Mesendoderm (in vitro differentiated cells): ENCODE data around the gene PLEKHA1.

Source experiments
- DNase-seq: peaks from one replicate; pipeline ENCODE4 v3.0.0; 2013
- H2AK5ac ChIP-seq: 2 replicates; pipeline ENCODE4 v1.6.1; 2013; ENCODE audit warnings: low read length, inconsistent platforms
- H2BK120ac ChIP-seq: 2 replicates; pipeline ENCODE4 v1.6.1; 2013; ENCODE audit warnings: low read depth, mild to moderate bottlenecking, low read length, moderate library complexity, mixed read lengths
- H2BK15ac ChIP-seq: replicated peaks from 2 replicates; pipeline ENCODE4 v1.6.1; 2013; ENCODE audit warnings: low read depth, mild to moderate bottlenecking, moderate library complexity
- H2BK5ac ChIP-seq: 2 replicates; pipeline ENCODE4 v1.6.1; 2013; ENCODE audit warnings: low read length, inconsistent platforms
- H3K18ac ChIP-seq: 2 replicates; pipeline ENCODE4 v1.6.1; 2013; ENCODE audit warnings: mild to moderate bottlenecking, low read length, mixed read lengths
- H3K23ac ChIP-seq: one replicate; pipeline ENCODE4 v1.6.1; 2013; ENCODE audit warnings: low read length
- H3K27ac ChIP-seq: 2 replicates; pipeline ENCODE4 v1.5.1; 2013; ENCODE audit warnings: low read depth, mild to moderate bottlenecking, inconsistent platforms, low read length, moderate library complexity
- H3K27me3 ChIP-seq: 2 replicates; pipeline ENCODE4 v1.6.1; 2013; ENCODE audit warnings: low read length, control low read depth, mild to moderate bottlenecking, inconsistent platforms; ENCODE audit not compliant: insufficient read depth, poor library complexity
- H3K36me3 ChIP-seq: 2 replicates; pipeline ENCODE4 v1.6.1; 2013; ENCODE audit warnings: low read length, inconsistent platforms; ENCODE audit not compliant: control insufficient read depth, insufficient read depth
- H3K4ac ChIP-seq: one replicate; pipeline ENCODE4 v1.6.1; 2013; ENCODE audit warnings: low read depth, mild to moderate bottlenecking, low read length, moderate library complexity
- H3K4me1 ChIP-seq: 2 replicates; pipeline ENCODE4 v1.6.1; 2013; ENCODE audit warnings: low read depth, low read length, inconsistent platforms; ENCODE audit not compliant: control insufficient read depth
- H3K4me2 ChIP-seq: 2 replicates; pipeline ENCODE4 v1.6.1; 2013; ENCODE audit warnings: low read length
- H3K4me3 ChIP-seq: 2 replicates; pipeline ENCODE4 v1.5.1; 2013; ENCODE audit warnings: mild to moderate bottlenecking, low read length
- H3K56ac ChIP-seq: one replicate; pipeline ENCODE4 v1.6.1; 2013; ENCODE audit warnings: low read length
- H3K79me1 ChIP-seq: 2 replicates; pipeline ENCODE4 v1.6.1; 2013; ENCODE audit warnings: low read length, inconsistent platforms
- H3K79me2 ChIP-seq: 2 replicates; pipeline ENCODE4 v1.6.1; 2013; ENCODE audit warnings: mild to moderate bottlenecking, low read length; ENCODE audit not compliant: control insufficient read depth, insufficient read depth
- H3K9ac ChIP-seq: 2 replicates; pipeline ENCODE4 v1.6.1; 2013; ENCODE audit warnings: low read length, inconsistent platforms
- H4K5ac ChIP-seq: one replicate; pipeline ENCODE4 v1.6.1; 2013; ENCODE audit warnings: low read length
- H4K8ac ChIP-seq: one replicate; pipeline ENCODE4 v1.6.1; 2013; ENCODE audit warnings: low read depth, mild to moderate bottlenecking, control low read depth, low read length, moderate library complexity
- WGBS: extraction: QIAGEN DNeasy Blood & Tissue Kit; methylation state at CpG from one replicate; pipeline ENCODE4 v1.1.7; 2013; ENCODE audit warnings: low lambda C conversion rate, missing lambda C conversion rate; ENCODE audit not compliant: insufficient coverage; ENCODE audit errors: extremely low coverage; 5-methylcytosine and 5-hydroxymethylcytosine counted together

Gene PLEKHA1

DNA sequence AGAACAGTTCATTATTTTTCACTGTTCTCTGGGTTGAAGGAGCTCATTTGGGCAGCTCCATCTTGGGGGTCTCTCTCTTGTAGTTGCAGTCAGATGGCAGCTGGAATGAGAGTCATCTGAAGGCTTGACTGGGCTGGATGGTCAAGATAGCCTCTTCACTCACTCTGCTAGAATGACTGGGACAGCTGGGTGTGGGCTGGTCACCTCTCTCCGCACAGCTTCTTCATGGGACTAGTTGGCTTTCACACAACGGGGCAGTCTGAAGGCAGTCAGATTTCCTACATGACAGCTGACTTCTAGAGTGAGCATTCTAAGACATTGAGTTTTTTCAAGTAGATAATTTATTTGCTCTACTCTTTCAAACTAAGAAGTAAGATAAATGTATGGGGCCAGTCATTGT, 13.1 kb downstream of the PLEKHA1 start:
- no peak overlapping the region for H3K4me3 ChIP-seq
- H3K79me2 ChIP-seq: peaks cover 3% of the 10 kb centered on the region
- no peak overlapping the region for H4K5ac ChIP-seq
- no peak overlapping the region for H3K18ac ChIP-seq
- no peak overlapping the region for H3K56ac ChIP-seq
- no CpG with 5 or more reads among the region's 2 CpGs for WGBS
- H3K27ac ChIP-seq: no peak overlapping the region
- H4K8ac ChIP-seq: no peak overlapping the region
- no peak for DNase-seq
- no peak overlapping the region for H3K9ac ChIP-seq
- H2AK5ac ChIP-seq: no peak overlapping the region
- H3K4me2 ChIP-seq: no peak overlapping the region
- H3K36me3 ChIP-seq: no peaks in the 10 kb centered on the region
- H3K27me3 ChIP-seq: no peaks in the 10 kb centered on the region
- H2BK120ac ChIP-seq: no peak overlapping the region
- no peak overlapping the region for H2BK5ac ChIP-seq
- peaks cover 5% of the 10 kb centered on the region for H3K79me1 ChIP-seq
- no peaks in the 10 kb centered on the region for H3K4me1 ChIP-seq
- H3K23ac ChIP-seq: no peak overlapping the region
- H3K4ac ChIP-seq: no peak overlapping the region
- H2BK15ac ChIP-seq: no peak overlapping the region

DNA sequence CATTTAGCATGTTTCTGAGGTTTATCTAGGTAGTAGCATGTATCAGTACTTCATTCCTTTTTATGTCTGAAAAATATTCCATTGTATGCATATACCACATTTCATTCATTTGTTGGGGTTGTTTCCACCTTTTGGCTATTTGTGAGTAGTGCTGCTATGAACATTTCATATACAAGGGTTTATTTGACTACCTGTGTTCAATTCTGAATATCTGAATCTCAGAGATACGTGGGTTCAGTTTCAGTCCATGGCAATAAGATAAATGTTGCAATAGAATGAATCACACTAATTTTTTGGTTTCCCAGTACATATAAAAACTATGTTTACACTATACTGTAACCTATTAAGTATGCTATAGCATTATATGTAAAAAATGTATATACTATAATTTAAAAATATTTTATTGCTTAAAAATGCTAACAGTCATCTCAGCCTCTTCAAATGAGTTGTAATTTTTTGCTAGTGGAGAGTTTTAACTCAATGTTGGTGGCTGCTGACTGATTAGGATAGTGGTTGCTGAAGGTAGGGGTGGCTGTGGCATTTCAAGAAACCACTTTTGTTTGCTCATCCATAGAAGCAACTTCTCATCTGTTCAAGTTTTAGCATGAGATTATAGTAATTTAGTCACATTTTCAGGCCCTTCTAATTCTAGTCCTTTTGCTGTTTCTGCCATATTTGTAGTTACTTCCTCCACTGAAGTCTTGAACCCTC, 13.9 kb downstream of the PLEKHA1 start:
- H3K79me1 ChIP-seq: peaks cover 5% of the 10 kb centered on the region
- H3K56ac ChIP-seq: no peak overlapping the region
- no peak overlapping the region for H4K8ac ChIP-seq
- H2BK15ac ChIP-seq: no peak overlapping the region
- no peak overlapping the region for H3K4me2 ChIP-seq
- H3K27me3 ChIP-seq: no peaks in the 10 kb centered on the region
- H3K36me3 ChIP-seq: no peaks in the 10 kb centered on the region
- WGBS: no CpG with 5 or more reads among the region's 1 CpG
- no peak overlapping the region for H2BK5ac ChIP-seq
- H3K4me1 ChIP-seq: no peaks in the 10 kb centered on the region
- H3K4ac ChIP-seq: no peak overlapping the region
- no peak overlapping the region for H3K9ac ChIP-seq
- no peak for DNase-seq
- no peak overlapping the region for H3K18ac ChIP-seq
- no peak overlapping the region for H4K5ac ChIP-seq
- H3K4me3 ChIP-seq: no peak overlapping the region
- no peak overlapping the region for H3K27ac ChIP-seq
- no peak overlapping the region for H2AK5ac ChIP-seq
- no peak overlapping the region for H3K23ac ChIP-seq
- peaks cover 3% of the 10 kb centered on the region for H3K79me2 ChIP-seq
- no peak overlapping the region for H2BK120ac ChIP-seq

DNA sequence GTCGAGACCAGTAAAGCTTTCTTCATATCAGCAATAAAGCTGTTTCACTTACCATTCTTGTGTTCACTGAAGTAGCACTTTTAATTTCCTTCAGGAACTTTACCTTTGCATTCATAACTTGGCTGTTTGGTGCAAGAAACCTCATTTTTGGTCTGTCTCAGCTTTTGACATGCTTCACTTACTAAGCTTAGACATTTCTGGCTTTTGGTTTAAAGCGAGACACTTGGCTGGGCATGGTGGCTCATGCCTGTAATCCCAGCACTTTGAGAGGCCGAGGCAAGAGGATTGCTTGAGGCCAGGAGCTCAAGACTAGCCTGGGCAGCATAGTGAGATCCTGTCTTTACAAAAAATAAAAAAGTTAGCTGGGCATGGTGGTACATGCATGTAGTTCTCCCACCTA, 15.8 kb downstream of the PLEKHA1 start:
- H3K4me2 ChIP-seq: no peak overlapping the region
- H3K79me2 ChIP-seq: peaks cover 3% of the 10 kb centered on the region
- no peaks in the 10 kb centered on the region for H3K27me3 ChIP-seq
- H3K79me1 ChIP-seq: peaks cover 5% of the 10 kb centered on the region
- no peak overlapping the region for H4K8ac ChIP-seq
- H2BK120ac ChIP-seq: no peak overlapping the region
- no peak overlapping the region for H2BK15ac ChIP-seq
- no peak overlapping the region for H3K9ac ChIP-seq
- no peak overlapping the region for H3K27ac ChIP-seq
- no peak overlapping the region for H2AK5ac ChIP-seq
- H3K4ac ChIP-seq: no peak overlapping the region
- no peaks in the 10 kb centered on the region for H3K36me3 ChIP-seq
- H4K5ac ChIP-seq: no peak overlapping the region
- no peak overlapping the region for H3K4me3 ChIP-seq
- no peaks in the 10 kb centered on the region for H3K4me1 ChIP-seq
- DNase-seq: no peak
- H3K23ac ChIP-seq: no peak overlapping the region
- H3K18ac ChIP-seq: no peak overlapping the region
- no peak overlapping the region for H2BK5ac ChIP-seq
- no peak overlapping the region for H3K56ac ChIP-seq
- no CpG with 5 or more reads among the region's 3 CpGs for WGBS

DNA sequence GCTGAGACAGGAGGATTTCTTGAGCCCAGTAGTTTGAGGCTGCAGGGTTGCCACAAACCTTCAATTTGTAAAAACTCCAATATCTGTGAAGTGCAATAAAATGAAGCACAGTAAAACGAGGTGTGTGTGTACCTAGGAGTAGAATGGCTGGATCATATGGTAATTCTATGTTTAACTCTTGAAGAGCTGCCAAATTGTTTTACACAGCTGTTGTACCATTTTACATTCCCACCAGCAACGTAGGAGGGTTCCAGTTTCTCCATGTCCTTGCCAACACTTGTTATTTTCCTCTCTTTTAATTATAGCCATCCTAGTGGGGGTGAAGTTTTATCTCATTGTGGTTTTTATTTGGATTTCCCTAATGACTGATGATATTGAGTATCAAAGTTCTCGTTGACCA, 16.2 kb downstream of the PLEKHA1 start:
- H2BK5ac ChIP-seq: no peak overlapping the region
- H2AK5ac ChIP-seq: no peak overlapping the region
- H3K4me2 ChIP-seq: no peak overlapping the region
- peaks cover 5% of the 10 kb centered on the region for H3K79me1 ChIP-seq
- H3K18ac ChIP-seq: no peak overlapping the region
- no peak overlapping the region for H3K4ac ChIP-seq
- H3K56ac ChIP-seq: no peak overlapping the region
- peaks cover 3% of the 10 kb centered on the region for H3K79me2 ChIP-seq
- no CpG with 5 or more reads among the region's 3 CpGs for WGBS
- H3K27ac ChIP-seq: no peak overlapping the region
- H3K36me3 ChIP-seq: no peaks in the 10 kb centered on the region
- H2BK15ac ChIP-seq: no peak overlapping the region
- H3K4me3 ChIP-seq: no peak overlapping the region
- H3K4me1 ChIP-seq: no peaks in the 10 kb centered on the region
- H3K9ac ChIP-seq: no peak overlapping the region
- H4K5ac ChIP-seq: no peak overlapping the region
- no peak overlapping the region for H2BK120ac ChIP-seq
- no peaks in the 10 kb centered on the region for H3K27me3 ChIP-seq
- no peak overlapping the region for H3K23ac ChIP-seq
- DNase-seq: no peak
- H4K8ac ChIP-seq: no peak overlapping the region

DNA sequence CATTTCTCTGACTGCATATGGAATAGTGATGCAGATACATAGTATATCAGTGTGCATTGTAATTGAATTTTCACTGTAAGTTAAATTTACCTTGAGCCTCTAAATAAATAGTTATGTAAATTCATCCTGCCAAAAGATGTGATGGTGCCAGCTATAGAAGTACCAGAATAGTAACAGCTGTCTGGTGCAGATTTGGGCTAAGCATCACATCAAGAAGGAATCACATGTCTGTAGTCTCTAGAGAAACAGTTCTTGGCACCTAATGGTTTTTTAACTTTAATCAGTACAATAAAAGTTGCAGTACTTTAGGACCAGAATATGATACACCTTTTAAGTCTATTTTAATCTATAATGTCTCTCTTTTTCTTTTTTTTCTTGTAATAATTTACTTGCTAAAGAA, 17.4 kb downstream of the PLEKHA1 start:
- Histone ChIP-seq H2BK5ac (no peak overlapping the region), H3K79me1 (peaks cover 5% of the 10 kb centered on the region), H3K36me3 (no peaks in the 10 kb centered on the region), H3K23ac (no peak overlapping the region), H3K4me2 (no peak overlapping the region), H3K27me3 (no peaks in the 10 kb centered on the region), H3K27ac (no peak overlapping the region), H4K8ac (no peak overlapping the region), H2AK5ac (no peak overlapping the region), H4K5ac (no peak overlapping the region), H3K9ac (no peak overlapping the region), H3K4me3 (no peak overlapping the region), H2BK120ac (no peak overlapping the region), H3K18ac (no peak overlapping the region), H3K79me2 (peaks cover 3% of the 10 kb centered on the region), H3K56ac (no peak overlapping the region), H3K4me1 (no peaks in the 10 kb centered on the region), H3K4ac (no peak overlapping the region), H2BK15ac (no peak overlapping the region)
- DNase-seq: no peak

DNA sequence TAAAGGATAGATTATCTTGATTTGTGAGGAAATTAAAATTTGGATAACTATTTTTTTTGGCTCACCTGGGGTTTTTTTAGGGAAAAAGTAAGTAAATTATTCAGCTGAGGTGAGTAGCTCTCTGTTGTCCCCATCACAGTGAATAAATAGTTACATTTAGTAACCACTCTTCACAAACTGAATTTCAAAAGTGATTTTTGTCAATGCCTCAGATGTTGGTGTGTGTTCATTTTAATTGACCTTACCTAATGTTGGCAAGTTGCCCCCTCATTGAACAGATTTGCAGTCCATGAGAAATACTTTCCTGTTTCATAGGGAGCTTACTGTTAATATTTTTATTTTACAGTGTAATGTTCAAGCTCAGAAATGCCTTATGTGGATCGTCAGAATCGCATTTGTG, 18.3 kb downstream of the PLEKHA1 start:
- H3K4me3 ChIP-seq: no peak overlapping the region
- peaks cover 2% of the 10 kb centered on the region for H3K79me1 ChIP-seq

More for the DNA sequence above, 18.3 kb downstream of the PLEKHA1 start:
- DNase-seq: no peak
- no peak overlapping the region for H3K23ac ChIP-seq
- H3K36me3 ChIP-seq: no peaks in the 10 kb centered on the region
- no CpG with 5 or more reads among the region's 2 CpGs for WGBS
- H2BK15ac ChIP-seq: no peak overlapping the region
- H2AK5ac ChIP-seq: no peak overlapping the region
- H2BK120ac ChIP-seq: no peak overlapping the region
- no peaks in the 10 kb centered on the region for H3K4me1 ChIP-seq
- no peak overlapping the region for H3K9ac ChIP-seq
- H3K79me2 ChIP-seq: no peaks in the 10 kb centered on the region
- H2BK5ac ChIP-seq: no peak overlapping the region
- H3K56ac ChIP-seq: no peak overlapping the region
- H3K27ac ChIP-seq: no peak overlapping the region
- no peak overlapping the region for H3K18ac ChIP-seq
- no peak overlapping the region for H4K8ac ChIP-seq
- no peak overlapping the region for H3K4me2 ChIP-seq
- H3K4ac ChIP-seq: no peak overlapping the region
- no peaks in the 10 kb centered on the region for H3K27me3 ChIP-seq
- no peak overlapping the region for H4K5ac ChIP-seq
